ENCODE data around the gene KCNJ3. TPM values are rescaled to one million over a fixed set of nuclear protein-coding genes. Genes with fewer than 3 reads are reported as not detected.

KCNJ3 gene
- total and polyA plus RNA-seq, 2 of the 13 experiments (the other 11 are each of a cell fraction or from before 2014, with no cell fraction given): not detected

DNA sequence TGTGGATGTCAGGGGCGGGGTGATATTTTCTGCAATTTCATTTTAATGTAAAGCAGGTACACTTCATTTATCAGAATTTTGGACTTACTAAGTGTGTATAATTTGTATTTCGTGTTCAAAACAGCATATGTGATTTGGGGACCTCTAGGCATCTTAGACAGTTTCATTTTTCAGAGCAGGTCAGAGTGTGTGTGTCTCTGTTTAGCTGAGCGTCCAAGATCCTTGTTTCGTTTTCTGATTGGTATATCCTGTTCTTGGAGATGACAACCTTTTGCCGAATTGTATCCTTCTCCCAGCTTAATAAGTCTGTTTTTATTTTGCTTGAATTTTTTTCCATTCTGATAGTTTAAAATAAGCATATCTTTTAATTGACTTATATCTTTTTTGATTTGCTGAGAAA, 128.3 kb downstream of the KCNJ3 start:
- no peak for FAIRE-seq

More for the DNA sequence above, 128.3 kb downstream of the KCNJ3 start:
- no peaks in the 10 kb centered on the region for H4K20me1 ChIP-seq (ENCODE audit: insufficient read depth, low read length)
- in situ Hi-C loops (cut with HindIII; ENCODE audit: extremely low pct_ligation_motif_present, low pct_unique_long_range_greater_than_20kb): no loop called here
- no peak overlapping the region for H3K27ac ChIP-seq (ENCODE audit: extremely low read length, insufficient read depth, low read length)
- WGBS (ENCODE audit: low lambda C conversion rate): 24% methylated on average over 5 of the region's 5 CpGs
- CTCF ChIA-PET (ENCODE audit: low intra/inter-chr PET ratio, low total read pairs): no interaction called here
- BruUV-seq (replicated peaks): no TSS peak
- no peaks in the 10 kb centered on the region for H3K36me3 ChIP-seq (replicated peaks in 1 of 2; ENCODE audit: control insufficient read depth in 1 of 2, insufficient read depth in 2 of 2, low read length in 2 of 2)
- H3K4me1 ChIP-seq (ENCODE audit: insufficient read depth, low read length): no peaks in the 10 kb centered on the region
- H3K27me3 ChIP-seq (ENCODE audit: control insufficient read depth in 1 of 2, insufficient read depth in 2 of 2, low read length in 2 of 2): no peaks in the 10 kb centered on the region
- H3K4me3 ChIP-seq (replicated peaks in 1 of 3; ENCODE audit: insufficient read depth in 1 of 3, low read depth in 2 of 3, low read length in 3 of 3): no peak overlapping the region
- no peak overlapping the region for H3K9ac ChIP-seq (ENCODE audit: insufficient read depth, low read depth, low read length)
- no peak overlapping the region for H3K4me2 ChIP-seq (ENCODE audit: low read depth, low read length)
- intact Hi-C loops (cut with micrococcal nuclease; ENCODE audit: unreplicated experiment): no loop called here
- H3K9me3 ChIP-seq (ENCODE audit: low read length): no peaks in the 10 kb centered on the region
- ATAC-seq: no peak
- POLR2A ChIA-PET: no interaction called here
- no peak for DNase-seq (ENCODE audit: low spot score)
- no peak overlapping the region for H2AFZ ChIP-seq (ENCODE audit: low read length)
- no peaks in the 10 kb centered on the region for H3K79me2 ChIP-seq (ENCODE audit: insufficient read depth, low read length)
- TF ChIP-seq, protein P1, sequence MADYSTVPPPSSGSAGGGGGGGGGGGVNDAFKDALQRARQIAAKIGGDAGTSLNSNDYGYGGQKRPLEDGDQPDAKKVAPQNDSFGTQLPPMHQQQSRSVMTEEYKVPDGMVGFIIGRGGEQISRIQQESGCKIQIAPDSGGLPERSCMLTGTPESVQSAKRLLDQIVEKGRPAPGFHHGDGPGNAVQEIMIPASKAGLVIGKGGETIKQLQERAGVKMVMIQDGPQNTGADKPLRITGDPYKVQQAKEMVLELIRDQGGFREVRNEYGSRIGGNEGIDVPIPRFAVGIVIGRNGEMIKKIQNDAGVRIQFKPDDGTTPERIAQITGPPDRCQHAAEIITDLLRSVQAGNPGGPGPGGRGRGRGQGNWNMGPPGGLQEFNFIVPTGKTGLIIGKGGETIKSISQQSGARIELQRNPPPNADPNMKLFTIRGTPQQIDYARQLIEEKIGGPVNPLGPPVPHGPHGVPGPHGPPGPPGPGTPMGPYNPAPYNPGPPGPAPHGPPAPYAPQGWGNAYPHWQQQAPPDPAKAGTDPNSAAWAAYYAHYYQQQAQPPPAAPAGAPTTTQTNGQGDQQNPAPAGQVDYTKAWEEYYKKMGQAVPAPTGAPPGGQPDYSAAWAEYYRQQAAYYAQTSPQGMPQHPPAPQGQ (CRISPR knock-in tag; IDR thresholded peaks at IDR 0.05; ENCODE audit: borderline replicate concordance): no peak
- TF ChIP-seq ZBTB38 (CRISPR knock-in tag; IDR thresholded peaks at IDR 0.05): no peak
- no peak for TF ChIP-seq HMGXB4 (CRISPR knock-in tag; IDR thresholded peaks at IDR 0.05; ENCODE audit: borderline replicate concordance in 1 of 2, low read depth in 1 of 2)
- no peak for TF ChIP-seq KLF12 (CRISPR knock-in tag; IDR thresholded peaks at IDR 0.05; ENCODE audit: borderline replicate concordance)
- TF ChIP-seq, protein P2, sequence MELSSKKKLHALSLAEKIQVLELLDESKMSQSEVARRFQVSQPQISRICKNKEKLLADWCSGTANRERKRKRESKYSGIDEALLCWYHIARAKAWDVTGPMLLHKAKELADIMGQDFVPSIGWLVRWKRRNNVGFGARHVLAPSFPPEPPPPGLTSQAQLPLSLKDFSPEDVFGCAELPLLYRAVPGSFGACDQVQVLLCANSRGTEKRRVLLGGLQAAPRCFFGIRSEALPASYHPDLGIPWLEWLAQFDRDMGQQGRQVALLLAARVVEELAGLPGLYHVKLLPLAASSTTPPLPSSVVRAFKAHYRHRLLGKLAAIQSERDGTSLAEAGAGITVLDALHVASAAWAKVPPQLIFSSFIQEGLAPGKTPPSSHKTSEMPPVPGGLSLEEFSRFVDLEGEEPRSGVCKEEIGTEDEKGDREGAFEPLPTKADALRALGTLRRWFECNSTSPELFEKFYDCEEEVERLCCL (CRISPR knock-in tag; IDR thresholded peaks at IDR 0.05; ENCODE audit: borderline replicate concordance): no peak
- no peak for TF ChIP-seq FOXJ3 (CRISPR knock-in tag; IDR thresholded peaks at IDR 0.05; ENCODE audit: borderline replicate concordance)
